Breast epithelium (tissue), 4 donors: ENCODE data around the gene RUNX3. TPM values are rescaled to one million over a fixed set of nuclear protein-coding genes. Genes with fewer than 3 reads are reported as not detected.

Source experiments
- DNase-seq, 2 donors: peaks; one replicate each; pipeline ENCODE4 v3.0.0-alpha.2; 2019; ENCODE audit warnings: low spot score in 2 of 2
- H3K27ac ChIP-seq, 2 donors: fragments of 200-600 bp; sonication (generic) in 1 of 2; one replicate each; pipeline ENCODE4 v1.5.1; 2016 to 2019; ENCODE audit warnings: mild to moderate bottlenecking in 1 of 2
- H3K27me3 ChIP-seq, 2 donors: fragments of 200-600 bp; sonication (generic) in 1 of 2; one replicate each; pipeline versions ENCODE4 v1.5.1 to v1.6.0; 2017 to 2019; ENCODE audit warnings: control low read depth in 1 of 2, mild to moderate bottlenecking in 1 of 2
- H3K36me3 ChIP-seq: fragments of 200-600 bp; one replicate; pipeline ENCODE4 v1.5.1; 2019
- H3K4me1 ChIP-seq, 2 donors: fragments of 200-600 bp; sonication (generic); one replicate each; pipeline ENCODE4 v1.5.1; 2016 to 2019; ENCODE audit warnings: control low read depth in 1 of 2
- H3K4me3 ChIP-seq, 3 donors: fragments of 200-600 bp; sonication (generic); 1 replicate in 2 of 3; 2 replicates in 1 of 3; pipeline ENCODE4 v1.5.1; 2016 to 2019; ENCODE audit warnings: mild to moderate bottlenecking in 3 of 3, moderate library complexity in 2 of 3
- H3K9me3 ChIP-seq, 2 donors: fragments of 200-600 bp; sonication (generic) in 1 of 2; one replicate each; pipeline ENCODE4 v1.5.1; 2016 to 2019; ENCODE audit warnings: control low read depth in 1 of 2
- POLR2A ChIP-seq: fragments of 450-650 bp; IDR thresholded peaks from one replicate; pipeline ENCODE4 v1.6.1; 2016; ENCODE audit warnings: antibody characterized with exemption, mild to moderate bottlenecking, moderate library complexity
- POLR2AphosphoS5 ChIP-seq, 3 donors: sonication (generic); formaldehyde crosslinking; IDR thresholded peaks; one replicate each; pipeline ENCODE4 v1.6.1; 2017; ENCODE audit warnings: antibody characterized with exemption in 3 of 3
- intact Hi-C: fragments of 100-400 bp; cut with DNase I; formaldehyde crosslinking; loops from one replicate; pipeline ENCODE4 v1.15.1; 2023; ENCODE audit warnings: low total_unique reads
- total RNA-seq, 3 donors: library from RNA; depleted of rRNA; stranded (reverse); fragments of >200 nt; gene quantifications; one replicate each; pipeline ENCODE4 v1.1.0, GENCODE V29; 2016
- TF ChIP-seq, protein P1 (sequence below), 3 donors: fragments of 450-650 bp; IDR thresholded peaks; one replicate each; pipeline ENCODE4 v1.5.1; 2016 to 2017; ENCODE audit warnings: antibody characterized with exemption in 3 of 3, mild to moderate bottlenecking in 3 of 3, moderate library complexity in 3 of 3

The RUNX3 gene
- total RNA-seq, 3 donors from 2014 or later = 1.9 to 9.1 (median 5.6) TPM

- Histone ChIP-seq H3K4me1 (no peaks in the 10 kb centered on the region), H3K27me3 (no peaks in the 10 kb centered on the region), H3K36me3 (no peaks in the 10 kb centered on the region), H3K9me3 (no peaks in the 10 kb centered on the region), H3K27ac (no peak overlapping the region), H3K4me3 (no peak overlapping the region)
- TF ChIP-seq, protein P1, sequence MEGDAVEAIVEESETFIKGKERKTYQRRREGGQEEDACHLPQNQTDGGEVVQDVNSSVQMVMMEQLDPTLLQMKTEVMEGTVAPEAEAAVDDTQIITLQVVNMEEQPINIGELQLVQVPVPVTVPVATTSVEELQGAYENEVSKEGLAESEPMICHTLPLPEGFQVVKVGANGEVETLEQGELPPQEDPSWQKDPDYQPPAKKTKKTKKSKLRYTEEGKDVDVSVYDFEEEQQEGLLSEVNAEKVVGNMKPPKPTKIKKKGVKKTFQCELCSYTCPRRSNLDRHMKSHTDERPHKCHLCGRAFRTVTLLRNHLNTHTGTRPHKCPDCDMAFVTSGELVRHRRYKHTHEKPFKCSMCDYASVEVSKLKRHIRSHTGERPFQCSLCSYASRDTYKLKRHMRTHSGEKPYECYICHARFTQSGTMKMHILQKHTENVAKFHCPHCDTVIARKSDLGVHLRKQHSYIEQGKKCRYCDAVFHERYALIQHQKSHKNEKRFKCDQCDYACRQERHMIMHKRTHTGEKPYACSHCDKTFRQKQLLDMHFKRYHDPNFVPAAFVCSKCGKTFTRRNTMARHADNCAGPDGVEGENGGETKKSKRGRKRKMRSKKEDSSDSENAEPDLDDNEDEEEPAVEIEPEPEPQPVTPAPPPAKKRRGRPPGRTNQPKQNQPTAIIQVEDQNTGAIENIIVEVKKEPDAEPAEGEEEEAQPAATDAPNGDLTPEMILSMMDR (IDR thresholded peaks at IDR 0.05) = no peak
- TF ChIP-seq POLR2A (no peak), POLR2AphosphoS5 (IDR thresholded peaks at IDR 0.05) (no peak)
- intact Hi-C loops = no loop called here
- DNase-seq = no peak
These were observed 17.0 kb upstream of the RUNX3 start for GRCh38 chr1:24946861-24947658.

DNA sequence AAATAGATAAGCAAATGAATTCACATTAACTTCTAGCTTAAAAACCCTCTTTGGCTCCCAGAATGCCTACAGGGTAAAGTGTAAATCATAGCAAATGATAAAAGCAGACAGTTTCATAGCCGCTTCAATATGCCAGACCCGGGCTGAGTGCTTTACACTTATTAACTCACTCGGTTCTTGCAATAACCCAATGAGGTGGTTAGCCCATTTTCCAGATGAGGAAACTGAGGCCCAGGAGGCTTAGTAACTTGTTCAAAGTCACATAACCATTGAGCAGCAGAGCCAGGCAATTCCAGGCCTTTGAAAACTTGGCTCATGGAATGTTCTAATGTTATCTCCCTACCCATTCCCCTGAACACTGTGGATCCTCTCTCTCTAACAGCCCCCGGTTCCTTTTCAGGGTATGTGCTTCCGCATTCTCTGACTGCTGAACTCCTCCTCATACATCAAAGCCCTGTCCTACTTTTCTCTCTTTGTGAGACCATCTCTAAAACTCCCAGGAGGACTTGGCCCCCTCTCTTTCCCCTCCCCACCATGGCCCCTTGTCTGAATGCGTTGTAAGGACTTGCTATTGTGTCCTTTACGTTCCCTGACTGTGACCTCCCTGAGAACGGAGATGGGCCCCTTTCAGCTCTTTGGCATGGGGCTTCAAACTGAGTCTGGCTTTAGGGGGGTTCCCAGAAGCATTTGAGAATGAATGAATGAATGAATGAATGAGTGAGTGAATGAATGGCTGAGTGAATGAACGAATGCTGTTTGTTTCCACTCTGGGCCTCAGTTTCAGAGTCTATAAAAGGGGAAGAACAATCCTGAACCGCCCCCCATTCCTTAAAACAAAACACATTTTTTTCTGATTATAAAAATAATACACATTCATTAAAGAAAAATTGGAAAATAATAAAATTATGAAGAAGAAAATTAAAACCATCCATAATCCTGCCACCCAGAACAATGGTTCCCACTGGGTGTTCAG is 15.6 kb upstream of the RUNX3 start:
- no peaks in the 10 kb centered on the region for H3K27me3 ChIP-seq
- intact Hi-C loops = no loop called here
- no peak for DNase-seq
- H3K4me3 ChIP-seq = no peak overlapping the region
- no peaks in the 10 kb centered on the region for H3K4me1 ChIP-seq
- TF ChIP-seq POLR2AphosphoS5 (IDR thresholded peaks at IDR 0.05) (no peak), POLR2A (no peak)
- TF ChIP-seq, protein P1 (IDR thresholded peaks at IDR 0.05) = no peak
- no peaks in the 10 kb centered on the region for H3K36me3 ChIP-seq
- H3K9me3 ChIP-seq = no peaks in the 10 kb centered on the region
- H3K27ac ChIP-seq = no peak overlapping the region

DNA sequence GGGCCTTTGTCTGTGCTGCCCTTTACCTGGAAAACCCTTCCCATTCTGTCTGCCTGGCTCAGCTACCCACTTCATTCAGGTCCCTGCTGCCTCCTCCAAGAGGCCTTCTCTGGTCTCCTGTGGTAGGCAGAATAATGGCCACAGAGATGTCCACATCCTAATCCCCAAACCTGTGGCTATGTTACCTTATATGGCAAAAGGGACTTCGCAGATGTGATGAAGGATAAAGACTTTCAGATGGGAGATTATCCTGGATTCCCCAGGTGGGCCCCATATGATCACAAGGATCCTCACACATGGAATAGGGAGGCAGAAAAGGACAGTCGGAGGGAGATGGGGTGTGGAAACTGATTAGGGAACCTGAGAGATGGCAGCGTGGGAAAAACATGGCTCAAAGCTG is 14.2 kb upstream of the RUNX3 start:
- no peak overlapping the region for H3K27ac ChIP-seq
- intact Hi-C loops = no loop called here
- H3K36me3 ChIP-seq = no peaks in the 10 kb centered on the region
- no peak for DNase-seq
- no peaks in the 10 kb centered on the region for H3K9me3 ChIP-seq
- TF ChIP-seq, protein P1 (IDR thresholded peaks at IDR 0.05) = no peak
- TF ChIP-seq POLR2A (no peak), POLR2AphosphoS5 (IDR thresholded peaks at IDR 0.05) (no peak)
- no peaks in the 10 kb centered on the region for H3K27me3 ChIP-seq
- no peak overlapping the region for H3K4me3 ChIP-seq
- H3K4me1 ChIP-seq = no peaks in the 10 kb centered on the region

- TF ChIP-seq, protein P1 (IDR thresholded peaks at IDR 0.05) = no peak
- TF ChIP-seq POLR2A (no peak), POLR2AphosphoS5 (IDR thresholded peaks at IDR 0.05) (no peak)
- H3K36me3 ChIP-seq = no peaks in the 10 kb centered on the region
- no peaks in the 10 kb centered on the region for H3K27me3 ChIP-seq
- no peaks in the 10 kb centered on the region for H3K4me1 ChIP-seq
- H3K4me3 ChIP-seq = no peak overlapping the region
- intact Hi-C loops = no loop called here
- DNase-seq = no peak
- no peaks in the 10 kb centered on the region for H3K9me3 ChIP-seq
- no peak overlapping the region for H3K27ac ChIP-seq
These were observed 12.7 kb upstream of the RUNX3 start for GRCh38 chr1:24942789-24943188.

GRCh38 chr1:24941564-24941963 is 11.5 kb upstream of the RUNX3 start:
- Histone ChIP-seq H3K4me3 (no peak overlapping the region), H3K27ac (no peak overlapping the region), H3K36me3 (no peaks in the 10 kb centered on the region), H3K27me3 (no peaks in the 10 kb centered on the region), H3K9me3 (no peaks in the 10 kb centered on the region), H3K4me1 (no peaks in the 10 kb centered on the region)
- TF ChIP-seq POLR2A (no peak), POLR2AphosphoS5 (IDR thresholded peaks at IDR 0.05) (no peak)
- TF ChIP-seq, protein P1 (IDR thresholded peaks at IDR 0.05) = no peak
- intact Hi-C loops = no loop called here
- DNase-seq = no peak
